Activated T-helper 17 cell treated with anti-CD3 and anti-CD28 coated beads, Interleukin-2, amount 50 U/mL, for 72 hours (primary cell): ENCODE data around the gene OR8K3. TPM values are rescaled to one million over a fixed set of nuclear protein-coding genes. Genes with fewer than 3 reads are reported as not detected.

Source experiments
- ATAC-seq: fragments of 150-1000 bp; cut with Tn5 transposase; replicated peaks from 2 replicates; pipeline ENCODE4 v1.10.0; 2021; ENCODE audit warnings: mild to moderate bottlenecking, moderate library complexity
- H3K27ac Mint-ChIP-seq: one replicate; pipeline ENCODE4 v1.8.0; 2022; ENCODE audit warnings: mixed read lengths
- H3K27me3 Mint-ChIP-seq: one replicate; pipeline ENCODE4 v1.8.0; 2022; ENCODE audit warnings: mixed read lengths
- H3K36me3 Mint-ChIP-seq: one replicate; pipeline ENCODE4 v1.8.0; 2022; ENCODE audit warnings: low read depth, mild to moderate bottlenecking, mixed read lengths
- H3K4me1 Mint-ChIP-seq: one replicate; pipeline ENCODE4 v1.8.0; 2022; ENCODE audit warnings: mixed read lengths
- H3K4me3 Mint-ChIP-seq: one replicate; pipeline ENCODE4 v1.8.0; 2022; ENCODE audit warnings: mild to moderate bottlenecking, mixed read lengths
- H3K9me3 Mint-ChIP-seq: one replicate; pipeline ENCODE4 v1.8.0; 2022; ENCODE audit warnings: mixed read lengths
- total RNA-seq, 2 donors: library from RNA; stranded (reverse); gene quantifications; one replicate each; pipeline ENCODE4 v1.2.3, GENCODE V29; 2022

OR8K3 gene
- total RNA-seq = not detected

DNA sequence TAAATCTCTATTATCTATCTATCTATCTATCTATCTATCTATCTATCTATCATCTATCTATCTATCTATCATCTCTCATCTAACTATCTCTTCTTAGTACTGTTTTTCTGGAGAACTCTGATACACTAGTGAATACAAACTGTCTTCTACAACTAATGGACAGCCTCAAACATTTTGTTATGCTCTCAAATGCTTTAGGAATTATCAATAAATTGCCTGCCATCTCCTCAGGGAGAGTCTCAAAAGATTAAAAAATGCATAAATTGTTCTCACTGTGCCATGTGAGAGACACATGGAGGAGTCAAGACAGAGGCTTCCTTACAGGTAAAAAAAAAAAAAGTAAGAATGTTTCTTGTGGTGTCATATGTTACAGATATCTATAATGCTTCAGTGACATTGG, at the start of gene OR8K3:
OR8K3 (plus strand) TSS at position 301 of the 400 bp plus-strand sequence. CDS start 3,163 bp downstream, outside the sequence.
- Mint-ChIP-seq H3K9me3 (peaks cover 12% of the 10 kb centered on the region), H3K27me3 (no peaks in the 10 kb centered on the region), H3K4me1 (no peaks in the 10 kb centered on the region), H3K27ac (no peak within 1 kb of the TSS), H3K36me3 (no peaks in the 10 kb centered on the region), H3K4me3 (no peak within 1 kb of the TSS)
- no peak for ATAC-seq

DNA sequence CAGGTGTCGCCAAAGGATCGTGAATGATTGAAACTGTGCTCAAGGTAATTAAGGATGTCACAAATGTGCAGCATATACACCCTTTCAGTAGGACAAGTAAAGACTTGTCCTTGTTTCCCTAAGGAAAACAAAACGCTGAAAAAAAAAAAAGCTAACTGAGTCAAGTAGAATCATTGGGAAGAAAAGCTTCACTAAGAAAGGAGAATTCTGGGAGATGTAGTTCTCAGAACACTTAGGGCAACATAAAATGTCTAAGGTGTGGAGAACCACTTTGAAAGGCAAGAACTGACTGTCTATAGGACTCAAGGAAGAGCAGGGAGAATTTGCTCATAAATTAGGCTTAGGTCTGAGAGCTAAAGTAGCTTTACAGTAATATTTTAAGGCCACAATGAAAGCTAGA, 43.9 kb upstream of the OR8K3 start:
- Mint-ChIP-seq H3K9me3 (peaks cover 26% of the 10 kb centered on the region), H3K4me1 (no peaks in the 10 kb centered on the region), H3K36me3 (no peaks in the 10 kb centered on the region), H3K27me3 (no peaks in the 10 kb centered on the region), H3K4me3 (no peak overlapping the region), H3K27ac (no peak overlapping the region)
- ATAC-seq = no peak

DNA sequence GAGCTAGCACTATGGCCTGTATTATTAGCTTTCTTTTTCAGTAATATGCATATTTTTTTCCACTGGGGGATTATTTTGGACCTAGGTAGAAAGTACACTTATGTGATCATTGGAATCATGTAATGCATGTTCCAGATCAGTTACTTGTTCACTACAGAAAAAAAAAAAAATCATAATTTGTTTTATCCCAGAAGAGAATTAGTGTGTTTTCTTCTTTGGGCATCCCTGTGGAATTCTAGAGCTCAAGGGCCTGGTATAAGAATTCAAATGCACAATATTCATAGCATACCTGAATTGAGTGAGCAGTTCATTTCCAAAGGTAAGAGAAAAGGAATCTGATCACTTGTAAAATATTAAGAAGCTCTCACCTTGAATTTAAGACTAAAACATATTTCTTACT, 41.1 kb upstream of the OR8K3 start, which contains the start of gene OR5T1:
OR5T1 (plus strand) TSS at position 301 of the 400 bp plus-strand sequence. CDS start 1,485 bp downstream, outside the sequence.
- H3K9me3 Mint-ChIP-seq = peaks cover 24% of the 10 kb centered on the region
- no peaks in the 10 kb centered on the region for H3K4me1 Mint-ChIP-seq
- no peak within 1 kb of the TSS for H3K4me3 Mint-ChIP-seq
- H3K27ac Mint-ChIP-seq = no peak within 1 kb of the TSS
- H3K27me3 Mint-ChIP-seq = no peaks in the 10 kb centered on the region
- H3K36me3 Mint-ChIP-seq = no peaks in the 10 kb centered on the region
- no peak for ATAC-seq

DNA sequence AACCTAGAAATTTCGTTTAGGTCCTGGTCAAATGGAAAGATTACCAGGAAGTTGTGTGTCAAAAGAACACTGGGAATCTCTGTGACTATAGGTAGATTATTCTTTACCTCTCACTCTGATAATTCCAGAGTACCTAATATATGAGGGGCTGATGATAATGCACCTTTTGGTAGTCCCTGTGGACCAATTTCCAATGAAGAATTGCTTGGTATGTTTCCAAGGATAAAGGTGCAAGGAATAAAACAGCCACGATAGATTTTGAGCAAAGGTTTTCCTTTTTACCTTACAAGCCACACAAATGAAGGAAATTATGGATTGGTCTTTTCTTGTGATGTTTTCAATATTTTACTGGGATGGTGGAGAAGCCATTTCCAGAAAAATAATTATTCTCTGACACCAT, 22.8 kb upstream of the OR8K3 start, which contains the start of gene OR8H1:
OR8H1 (minus strand) TSS at position 101 of the 400 bp plus-strand sequence. CDS start 1,192 bp downstream, outside the sequence.
- Mint-ChIP-seq H3K4me1 (no peaks in the 10 kb centered on the region), H3K9me3 (peaks cover 11% of the 10 kb centered on the region)

DNA sequence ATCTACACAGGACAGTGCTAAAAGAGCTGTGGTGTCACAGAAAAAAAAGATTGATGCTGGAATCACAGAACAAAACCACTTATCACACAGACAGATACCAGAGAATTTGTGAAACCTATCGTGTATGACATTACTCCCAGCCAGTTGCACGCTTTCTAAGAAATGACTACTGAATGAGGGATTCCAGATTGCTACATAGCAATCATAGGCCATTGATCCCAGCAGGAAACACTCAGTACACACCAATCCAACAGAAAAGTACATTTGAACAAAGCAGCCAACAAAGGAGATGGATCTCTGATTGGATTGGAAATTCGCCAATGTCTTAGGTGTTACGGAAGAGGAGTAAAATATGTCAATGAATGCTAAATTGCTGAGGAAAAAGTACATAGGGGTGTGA, 18.0 kb upstream of the OR8K3 start:
- H3K27me3 Mint-ChIP-seq = no peaks in the 10 kb centered on the region
- H3K36me3 Mint-ChIP-seq = no peaks in the 10 kb centered on the region
- H3K4me3 Mint-ChIP-seq = no peak overlapping the region
- H3K9me3 Mint-ChIP-seq = peaks cover 6% of the 10 kb centered on the region
- no peak overlapping the region for H3K27ac Mint-ChIP-seq
- H3K4me1 Mint-ChIP-seq = no peaks in the 10 kb centered on the region
- ATAC-seq = no peak

More for the DNA sequence above, 22.8 kb upstream of the OR8K3 start, which contains the start of gene OR8H1:
- Mint-ChIP-seq H3K27ac (no peak within 1 kb of the TSS), H3K36me3 (no peaks in the 10 kb centered on the region), H3K27me3 (no peaks in the 10 kb centered on the region), H3K4me3 (no peak within 1 kb of the TSS)
- no peak for ATAC-seq

DNA sequence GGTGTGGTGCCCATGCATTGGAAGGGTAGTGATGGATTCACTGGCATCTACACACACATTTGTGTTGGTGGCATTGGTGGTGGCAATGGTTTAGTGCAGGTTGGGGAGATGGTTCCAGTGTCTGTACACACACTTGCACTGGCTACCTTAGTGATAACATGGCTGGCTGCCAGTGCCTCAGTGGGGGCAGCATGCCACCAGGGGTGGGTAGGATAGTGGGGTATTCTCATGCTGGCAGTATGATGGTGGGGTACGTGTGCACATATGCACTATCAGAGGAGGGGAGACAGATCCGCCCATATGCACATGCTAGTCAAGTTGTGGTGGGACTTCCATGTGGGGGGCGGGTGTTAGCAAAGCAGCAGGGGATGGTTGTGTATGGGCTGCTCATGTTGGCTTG, 7.1 kb upstream of the OR8K3 start:
- no peak for ATAC-seq
- H3K27ac Mint-ChIP-seq = no peak overlapping the region
- H3K4me1 Mint-ChIP-seq = no peaks in the 10 kb centered on the region
- H3K9me3 Mint-ChIP-seq = peaks cover 34% of the 10 kb centered on the region
- no peaks in the 10 kb centered on the region for H3K27me3 Mint-ChIP-seq
- H3K4me3 Mint-ChIP-seq = no peak overlapping the region
- H3K36me3 Mint-ChIP-seq = no peaks in the 10 kb centered on the region

DNA sequence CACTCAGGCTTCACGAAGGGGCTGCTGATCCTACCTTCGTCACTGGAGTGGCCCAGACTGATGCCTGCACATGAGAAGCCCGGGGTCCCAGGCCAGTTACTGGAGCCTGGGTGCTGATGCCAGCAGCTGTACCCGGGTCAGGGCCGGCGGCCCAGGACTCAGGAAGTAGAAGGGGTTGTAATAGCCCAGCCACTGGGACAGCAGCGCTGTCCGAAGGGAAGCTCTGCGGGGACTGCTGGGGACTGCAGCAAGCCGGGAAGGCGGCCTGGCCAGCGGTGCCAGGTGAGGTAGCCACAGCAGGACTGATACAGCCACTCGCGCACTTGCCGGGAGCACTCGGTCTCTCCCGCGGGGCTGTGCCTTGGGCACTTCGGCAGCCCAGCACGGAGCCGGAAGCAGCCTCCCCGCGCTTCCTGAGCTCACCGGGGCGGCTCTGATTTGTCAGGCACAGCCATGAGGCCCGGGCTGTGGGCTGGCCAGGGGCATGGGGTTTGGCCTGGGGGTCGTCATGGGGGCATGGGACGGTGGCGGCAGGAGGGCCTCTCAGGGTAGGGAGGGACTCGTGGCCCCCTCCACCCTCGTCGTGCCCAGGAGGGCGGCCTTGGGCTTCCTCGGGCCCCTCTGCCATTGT, 17.0 kb downstream of the OR8K3 start:
- ATAC-seq = no peak
- Mint-ChIP-seq H3K4me1 (no peaks in the 10 kb centered on the region), H3K36me3 (no peaks in the 10 kb centered on the region), H3K27me3 (no peaks in the 10 kb centered on the region), H3K4me3 (no peak overlapping the region), H3K9me3 (peaks cover 5% of the 10 kb centered on the region), H3K27ac (no peak overlapping the region)

DNA sequence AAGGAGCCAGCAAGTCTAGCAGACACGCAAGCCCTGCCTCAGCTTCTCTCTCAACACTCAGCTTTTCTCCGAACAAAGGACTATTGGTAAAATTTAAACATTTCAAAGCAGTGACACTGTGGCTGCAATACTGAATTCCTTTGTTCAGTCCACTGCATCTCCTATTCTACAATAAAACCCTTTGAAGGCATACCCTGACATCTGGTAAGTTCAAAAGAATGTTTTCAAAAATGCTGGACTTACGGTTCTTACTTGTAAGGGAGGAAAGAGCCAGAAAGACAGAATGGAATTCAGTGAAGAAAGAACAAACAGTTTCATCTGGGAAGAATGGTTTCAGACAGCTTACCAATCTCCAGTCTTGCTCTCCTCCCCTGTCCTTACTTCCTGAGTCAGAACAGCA, 18.2 kb downstream of the OR8K3 start:
- no peak overlapping the region for H3K27ac Mint-ChIP-seq
- no peaks in the 10 kb centered on the region for H3K27me3 Mint-ChIP-seq
- H3K4me1 Mint-ChIP-seq = no peaks in the 10 kb centered on the region
- H3K36me3 Mint-ChIP-seq = no peaks in the 10 kb centered on the region
- no peak overlapping the region for H3K4me3 Mint-ChIP-seq
- peaks cover 5% of the 10 kb centered on the region for H3K9me3 Mint-ChIP-seq
- ATAC-seq = no peak

DNA sequence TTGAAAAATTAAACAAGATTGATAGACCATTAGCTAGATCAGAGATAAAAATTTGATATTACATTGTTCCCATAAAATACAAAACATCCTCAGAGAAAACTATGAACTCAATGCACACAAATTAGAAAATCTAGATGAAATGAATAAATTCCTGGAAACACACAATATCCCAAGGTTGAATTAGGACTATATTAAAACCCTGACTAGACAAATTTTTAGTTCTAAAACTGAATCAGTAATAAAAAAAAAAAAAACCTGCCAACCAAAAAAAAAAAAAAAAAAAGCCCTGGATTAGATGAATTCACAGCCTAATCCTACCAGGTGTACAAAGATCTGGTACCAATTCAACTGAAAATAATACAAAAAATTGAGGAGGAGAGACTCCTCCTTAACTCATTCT, 25.3 kb downstream of the OR8K3 start:
- Mint-ChIP-seq H3K4me3 (no peak overlapping the region), H3K27me3 (no peaks in the 10 kb centered on the region), H3K4me1 (no peaks in the 10 kb centered on the region), H3K36me3 (no peaks in the 10 kb centered on the region), H3K9me3 (peaks cover 19% of the 10 kb centered on the region), H3K27ac (no peak overlapping the region)
- no peak for ATAC-seq

DNA sequence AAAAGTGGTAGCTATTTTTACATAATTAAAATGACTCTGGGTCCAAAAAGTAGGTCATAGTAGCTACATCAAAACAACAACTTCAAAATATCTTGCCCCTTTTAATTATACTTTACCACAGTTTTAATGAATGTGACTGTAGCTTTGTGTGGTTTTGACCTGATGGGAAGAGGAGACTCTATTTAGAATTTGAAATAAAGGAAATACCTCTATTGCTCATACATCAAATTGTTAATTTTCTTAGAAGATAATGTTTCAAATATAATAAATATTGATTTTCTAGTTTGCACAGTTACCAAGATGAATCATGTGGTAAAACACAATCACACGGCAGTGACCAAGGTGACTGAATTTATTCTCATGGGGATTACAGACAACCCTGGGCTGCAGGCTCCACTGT, 30.8 kb downstream of the OR8K3 start, which contains the start of gene OR8K1:
OR8K1 (plus strand) TSS at position 301 of the 400 bp plus-strand sequence; CDS start at position 301, 0 bp downstream.
- H3K27ac Mint-ChIP-seq = no peak within 1 kb of the TSS
- H3K4me1 Mint-ChIP-seq = no peaks in the 10 kb centered on the region
- H3K27me3 Mint-ChIP-seq = no peaks in the 10 kb centered on the region
- no peaks in the 10 kb centered on the region for H3K36me3 Mint-ChIP-seq
- ATAC-seq = no peak
- H3K4me3 Mint-ChIP-seq = no peak within 1 kb of the TSS
- peaks cover 25% of the 10 kb centered on the region for H3K9me3 Mint-ChIP-seq

DNA sequence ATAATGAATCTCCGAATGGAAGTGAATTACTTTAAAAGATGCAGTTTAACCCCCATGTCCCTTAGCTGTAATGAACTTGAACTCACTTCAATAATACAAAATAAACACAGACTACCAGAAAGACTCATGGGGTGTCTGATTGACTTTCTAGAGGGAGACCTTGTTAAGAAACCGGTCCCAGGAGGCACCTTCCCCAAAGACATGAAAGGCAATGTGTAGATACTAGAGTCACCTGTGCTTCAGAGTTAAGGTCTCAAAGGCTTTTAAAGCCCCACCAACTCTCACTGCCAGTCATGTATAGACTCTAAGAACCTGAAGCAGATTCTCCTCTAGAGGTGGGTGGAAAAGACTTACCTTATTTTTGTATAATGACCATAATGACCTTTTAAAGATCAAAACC, 39.0 kb downstream of the OR8K3 start, which contains the start of gene OR8J1:
OR8J1 (plus strand) TSS at position 301 of the 400 bp plus-strand sequence. CDS start 5,956 bp downstream, outside the sequence.
- Mint-ChIP-seq H3K36me3 (no peaks in the 10 kb centered on the region), H3K4me3 (no peak within 1 kb of the TSS), H3K27ac (no peak within 1 kb of the TSS), H3K9me3 (peaks cover 11% of the 10 kb centered on the region), H3K4me1 (no peaks in the 10 kb centered on the region), H3K27me3 (no peaks in the 10 kb centered on the region)
- no peak for ATAC-seq

Other genes starting within 250 kb of the OR8K3 start
- gene OR8I2, start 221.8 kb upstream of the OR8K3 start, total RNA-seq = not detected
- not detected for gene OR8H2, start 211.5 kb upstream of the OR8K3 start, total RNA-seq
- gene OR8H3, start 192.8 kb upstream of the OR8K3 start, total RNA-seq = not detected
- gene OR8J3, start 174.9 kb upstream of the OR8K3 start, total RNA-seq = not detected
- not detected for gene OR8K5, start 154.8 kb upstream of the OR8K3 start, total RNA-seq
- gene OR5J2, start 138.5 kb upstream of the OR8K3 start, total RNA-seq = not detected
- not detected for gene OR5T2, start 80.9 kb upstream of the OR8K3 start, total RNA-seq
- not detected for gene OR5T3, start 62.9 kb upstream of the OR8K3 start, total RNA-seq
- not detected for gene OR5T1, start 41.0 kb upstream of the OR8K3 start, total RNA-seq
- not detected for gene OR8H1, start 22.9 kb upstream of the OR8K3 start, total RNA-seq
- not detected for gene OR8K1, start 30.9 kb downstream of the OR8K3 start, total RNA-seq
- not detected for gene OR8J1, start 39.1 kb downstream of the OR8K3 start, total RNA-seq
- gene OR8U1, start 60.5 kb downstream of the OR8K3 start, total RNA-seq = not detected
- not detected for gene OR5AL1, start 97.6 kb downstream of the OR8K3 start, total RNA-seq
- not detected for gene OR5M3, start 158.2 kb downstream of the OR8K3 start, total RNA-seq
- gene OR5M8, start 176.2 kb downstream of the OR8K3 start, total RNA-seq = not detected
- not detected for gene OR5M11, start 228.1 kb downstream of the OR8K3 start, total RNA-seq